HEK293 (cell line): ENCODE results near the gene ITPR2.
A peak's percentile ranks its signal among the peaks of the same experiment; 100 is the strongest.

Experiments
- CTCF ChIA-PET: fragments of 350-600 bp; formaldehyde crosslinking; extraction: SDS; loops from one replicate; lab custom pipeline; 2021; ENCODE audit warnings: antibody characterized with exemption; lab: Yijun Ruan, JAX
- POLR2A ChIA-PET: fragments of 300-600 bp; formaldehyde crosslinking; extraction: SDS; loops from one replicate; lab custom pipeline; 2020; ENCODE audit warnings: antibody characterized with exemption, inconsistent platforms; lab: Yijun Ruan, JAX
- H3K27ac ChIP-seq: fragments of 200-500 bp; sonication (Bioruptor generic); 2 replicates; pipeline ENCODE4 v1.5.1; 2014; ENCODE audit warnings: low read depth, low read length, control low read depth, inconsistent platforms; ENCODE audit errors: extremely low read depth
- H3K36me3 ChIP-seq, 2 experiments: fragments of 200-500 bp in 1 of 2; sonication (Bioruptor generic) in 1 of 2; 1 replicate in 1 of 2; 2 replicates in 1 of 2; pipeline ENCODE4 v1.5.1; 2014 to 2017; ENCODE audit warnings: inconsistent platforms in 2 of 2, low read length in 2 of 2; ENCODE audit not compliant: control insufficient read depth in 2 of 2, insufficient read depth in 1 of 2
- H3K4me1 ChIP-seq: fragments of 200-500 bp; sonication (Bioruptor generic); 2 replicates; pipeline ENCODE4 v1.5.1; 2014; ENCODE audit warnings: mild to moderate bottlenecking, low read length, inconsistent platforms; ENCODE audit not compliant: control insufficient read depth, insufficient read depth
- H3K4me3 ChIP-seq: 2 replicates; pipeline ENCODE4 v1.5.1; 2011; ENCODE audit warnings: low read depth, mild to moderate bottlenecking, control low read depth, low read length, moderate library complexity
- H3K9me3 ChIP-seq: fragments of 200-500 bp; sonication (Bioruptor generic); 2 replicates; pipeline ENCODE4 v1.5.1; 2014; ENCODE audit warnings: low read depth, low read length, inconsistent platforms; ENCODE audit not compliant: control insufficient read depth, insufficient read depth
- ATF2 ChIP-seq: fragments of 450-650 bp; formaldehyde crosslinking; IDR thresholded peaks from 2 replicates; pipeline ENCODE4 v1.5.1; 2016; ENCODE audit warnings: missing biosample characterization, missing genetic modification characterization, low read depth
- BCL6B ChIP-seq: fragments of 450-650 bp; formaldehyde crosslinking; IDR thresholded peaks from 2 replicates; pipeline ENCODE4 v1.5.1; 2017; ENCODE audit warnings: missing biosample characterization, missing genetic modification characterization
- CTCF ChIP-seq: fragments of 450-650 bp; formaldehyde crosslinking; IDR thresholded peaks from 2 replicates; pipeline ENCODE4 v1.5.1; 2016; ENCODE audit warnings: missing biosample characterization, missing genetic modification characterization
- GLIS1 ChIP-seq: fragments of 450-650 bp; formaldehyde crosslinking; IDR thresholded peaks from 2 replicates; pipeline ENCODE4 v1.5.1; 2016; ENCODE audit warnings: missing biosample characterization, missing genetic modification characterization
- KLF7 ChIP-seq: fragments of 450-650 bp; formaldehyde crosslinking; IDR thresholded peaks from 2 replicates; pipeline ENCODE4 v1.5.1; 2016; ENCODE audit warnings: missing biosample characterization, missing genetic modification characterization, borderline replicate concordance
- PRDM6 ChIP-seq: fragments of 450-650 bp; formaldehyde crosslinking; IDR thresholded peaks from 2 replicates; pipeline ENCODE4 v1.5.1; 2017; ENCODE audit warnings: missing biosample characterization, missing genetic modification characterization
- SP7 ChIP-seq: fragments of 450-650 bp; formaldehyde crosslinking; IDR thresholded peaks from 2 replicates; pipeline ENCODE4 v1.5.1; 2016; ENCODE audit warnings: missing biosample characterization, missing genetic modification characterization
- YY1 ChIP-seq: fragments of 450-650 bp; formaldehyde crosslinking; IDR thresholded peaks from 2 replicates; pipeline ENCODE4 v1.5.1; 2018; ENCODE audit warnings: missing biosample characterization, missing genetic modification characterization
- ZNF19 ChIP-seq: fragments of 450-650 bp; formaldehyde crosslinking; IDR thresholded peaks from 2 replicates; pipeline ENCODE4; 2016; ENCODE audit warnings: missing biosample characterization, missing genetic modification characterization, low read depth
- ZNF529 ChIP-seq: fragments of 450-650 bp; formaldehyde crosslinking; IDR thresholded peaks from 2 replicates; pipeline ENCODE4 v1.5.1; 2017; ENCODE audit warnings: missing genetic modification characterization, missing biosample characterization; ENCODE audit not compliant: insufficient replicate concordance
- ZNF654 ChIP-seq: fragments of 450-650 bp; formaldehyde crosslinking; IDR thresholded peaks from 2 replicates; pipeline ENCODE4 v1.5.1; 2016; ENCODE audit warnings: low read depth, missing biosample characterization, missing genetic modification characterization

The ITPR2 gene

GRCh38 chr12:26630546-26631027 lies 202.4 kb downstream of the ITPR2 start (continued):
- TF ChIP-seq PRDM6 (tag by site-specific recombination) (peak; percentile 45; the same call in 1 of the 2 replicates), BCL6B (tag by site-specific recombination) (0 out of 2 replicates have a peak, but pooled peaks have one; percentile 46)

DNA sequence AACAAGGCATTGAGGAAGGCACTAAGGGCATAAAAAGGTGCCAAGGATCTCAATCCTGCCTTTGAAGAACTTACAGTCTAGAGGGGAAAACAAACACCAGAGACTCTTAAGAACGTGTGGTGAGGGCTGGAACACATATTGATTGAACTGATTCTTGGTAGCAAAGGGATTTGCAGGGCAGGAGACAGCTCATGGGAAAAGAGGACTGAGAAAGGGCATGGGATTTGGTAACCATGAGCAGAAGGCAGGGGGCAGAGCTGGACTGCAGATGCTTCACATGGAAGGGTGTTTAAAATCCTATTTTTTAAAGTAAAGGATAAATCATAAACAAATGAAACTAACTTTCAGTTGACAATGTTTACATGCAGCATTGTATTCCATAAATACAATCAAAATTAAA lies 203.1 kb downstream of the ITPR2 start:
- ChIA-PET CTCF (interaction anchor here (0.7 to 1.4 kb wide), 4 partner anchors 9 to 422 kb away, joined by 4 to 7 read pairs (median 4); no protein-coding TSS in a partner anchor), POLR2A (no interaction called here)
- Histone ChIP-seq H3K9me3 (no peaks in the 10 kb centered on the region), H3K4me1 (no peaks in the 10 kb centered on the region; the same call in 1 of the 2 replicates), H3K4me3 (no peak overlapping the region), H3K27ac (no peak overlapping the region)
- no peak for TF ChIP-seq YY1 (tag by site-specific recombination)
- 0 out of 2 replicates have a peak, but pooled peaks have one; percentile 11 for TF ChIP-seq ZNF654 (tag by site-specific recombination)
- TF ChIP-seq CTCF (tag by site-specific recombination), result 0 out of 2 replicates have a peak, but pooled peaks have one; percentile 12
- TF ChIP-seq, all 188 proteins: peak for 2
- H3K36me3 ChIP-seq, result peaks cover 0 to 3% of the 10 kb centered on the region in 2 experiments; a peak in 1 of 3 replicates

DNA sequence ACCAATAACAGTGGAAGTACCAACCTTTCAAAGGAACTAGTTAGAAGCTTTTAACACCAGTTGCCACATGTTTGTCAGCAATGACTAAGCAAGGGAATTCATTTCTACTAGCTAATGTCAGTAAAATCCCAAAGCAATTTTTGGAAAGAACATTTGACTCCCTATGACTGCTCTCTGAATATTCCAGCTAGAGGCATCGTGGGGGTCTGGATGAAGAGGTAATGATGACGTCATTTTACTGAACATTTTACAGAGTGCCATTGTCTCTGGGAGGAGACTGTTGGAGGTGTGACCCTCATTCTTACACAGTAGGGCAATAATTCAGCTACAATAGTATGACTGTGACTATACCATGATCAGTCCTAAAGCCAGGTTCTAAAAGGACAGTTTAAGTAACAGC lies 204.8 kb downstream of the ITPR2 start:
- Histone ChIP-seq H3K4me3 (no peak overlapping the region), H3K27ac (no peak overlapping the region), H3K36me3 (peaks cover 0 to 3% of the 10 kb centered on the region in 2 experiments; a peak in 1 of 3 replicates), H3K9me3 (no peaks in the 10 kb centered on the region), H3K4me1 (no peaks in the 10 kb centered on the region; the same call in 1 of the 2 replicates)
- TF ChIP-seq KLF7 (no peak), ZNF529 (tag by site-specific recombination) (peak; percentile 45), ATF2 (tag by site-specific recombination) (peak; percentile 69; the same call in 1 of the 2 replicates), GLIS1 (peak; percentile 26; the same call in 1 of the 2 replicates), ZNF19 (tag by site-specific recombination) (no peak)
- ChIA-PET CTCF (interaction anchor here (1.0 to 1.5 kb wide), 3 partner anchors 12 to 34 kb away, joined by 4 to 5 read pairs (median 5); no protein-coding TSS in a partner anchor), POLR2A (no interaction called here)

GRCh38 chr12:26627335-26627734 lies 205.7 kb downstream of the ITPR2 start:
- no peak overlapping the region for H3K4me3 ChIP-seq
- ChIA-PET CTCF (no interaction called here), POLR2A (no interaction called here)
- no peaks in the 10 kb centered on the region for H3K9me3 ChIP-seq
- no peaks in the 10 kb centered on the region; the same call in 1 of the 2 replicates for H3K4me1 ChIP-seq
- no peak for TF ChIP-seq SP7 (tag by site-specific recombination)
- TF ChIP-seq ZNF529 (tag by site-specific recombination), result no peak
- no peak overlapping the region for H3K27ac ChIP-seq
- peaks cover 0 to 3% of the 10 kb centered on the region in 2 experiments; a peak in 1 of 3 replicates for H3K36me3 ChIP-seq
